Neuronal stem cell (in vitro differentiated cells): Measurements from ENCODE around the gene EIF1AX. TPM values are rescaled to one million over a fixed set of nuclear protein-coding genes. Genes with fewer than 3 reads are reported as not detected.
A peak's percentile ranks its signal among the peaks of the same experiment; 100 is the strongest.

Experiments used
- DNase-seq: peaks from one replicate; pipeline ENCODE4 v3.0.0-alpha.2; 2013; ENCODE audit warnings: low spot score
- H2AFZ ChIP-seq: one replicate; pipeline ENCODE4 v1.6.1; 2013; ENCODE audit warnings: mild to moderate bottlenecking, low read length, inconsistent platforms
- H2AK5ac ChIP-seq: 2 replicates; pipeline ENCODE4 v1.6.1; 2013; ENCODE audit warnings: low read depth, mild to moderate bottlenecking, inconsistent platforms, low read length, moderate library complexity, mixed read lengths
- H2BK120ac ChIP-seq: 2 replicates; pipeline ENCODE4 v1.6.1; 2013; ENCODE audit warnings: low read depth, mild to moderate bottlenecking, inconsistent platforms, low read length, moderate library complexity, mixed read lengths
- H2BK12ac ChIP-seq: one replicate; pipeline ENCODE4 v1.6.1; 2013; ENCODE audit warnings: low read length, inconsistent platforms
- H2BK15ac ChIP-seq: 2 replicates; pipeline ENCODE4 v1.6.1; 2013; ENCODE audit warnings: mild to moderate bottlenecking, low read length, inconsistent platforms, mixed read lengths
- H2BK5ac ChIP-seq: one replicate; pipeline ENCODE4 v1.6.1; 2013; ENCODE audit warnings: inconsistent platforms, mild to moderate bottlenecking, low read length, moderate library complexity
- H3K14ac ChIP-seq: one replicate; pipeline ENCODE4 v1.6.1; 2013; ENCODE audit warnings: low read length, inconsistent platforms
- H3K18ac ChIP-seq: 2 replicates; pipeline ENCODE4 v1.6.1; 2013; ENCODE audit warnings: low read length, inconsistent platforms
- H3K23ac ChIP-seq: 2 replicates; pipeline ENCODE4 v1.6.1; 2013; ENCODE audit warnings: low read depth, mild to moderate bottlenecking, mixed read lengths, low read length, inconsistent platforms; ENCODE audit not compliant: poor library complexity
- H3K27ac ChIP-seq: replicated peaks from 3 replicates; pipeline ENCODE4 v1.5.1; 2013; ENCODE audit warnings: low read length, inconsistent platforms
- H3K27me3 ChIP-seq, 3 experiments: 2 replicates each; pipeline ENCODE4 v1.6.1; 2013; ENCODE audit warnings: low read length in 3 of 3, mild to moderate bottlenecking in 2 of 3, inconsistent platforms in 1 of 3, low read depth in 1 of 3, mixed read lengths in 1 of 3, moderate library complexity in 1 of 3; ENCODE audit not compliant: control insufficient read depth in 3 of 3, insufficient read depth in 3 of 3
- H3K36me3 ChIP-seq, 2 donors: replicated peaks in 1 of 2; 2 replicates each; pipeline ENCODE4 v1.6.1; 2013; ENCODE audit warnings: low read length in 2 of 2; ENCODE audit not compliant: control insufficient read depth in 2 of 2, insufficient read depth in 2 of 2
- H3K4ac ChIP-seq: 2 replicates; pipeline ENCODE4 v1.6.1; 2013; ENCODE audit warnings: inconsistent platforms, mild to moderate bottlenecking, low read length, moderate library complexity
- H3K4me1 ChIP-seq, 2 donors: 1 replicate in 1 of 2; 2 replicates in 1 of 2; pipeline ENCODE4 v1.6.1; 2013; ENCODE audit warnings: low read length in 2 of 2, low read depth in 1 of 2; ENCODE audit not compliant: control insufficient read depth in 2 of 2, insufficient read depth in 1 of 2
- H3K4me2 ChIP-seq: one replicate; pipeline ENCODE4 v1.6.1; 2013; ENCODE audit warnings: mild to moderate bottlenecking, low read length, inconsistent platforms; ENCODE audit not compliant: insufficient read depth, poor library complexity, severe bottlenecking
- H3K4me3 ChIP-seq, 2 donors: 2 replicates each; pipeline ENCODE4 v1.5.1; 2013; ENCODE audit warnings: low read length in 2 of 2, mild to moderate bottlenecking in 2 of 2, inconsistent platforms in 1 of 2, moderate library complexity in 1 of 2
- H3K79me1 ChIP-seq: one replicate; pipeline ENCODE4 v1.6.1; 2013; ENCODE audit warnings: low read depth, mild to moderate bottlenecking, inconsistent platforms, low read length, moderate library complexity
- H3K9ac ChIP-seq: one replicate; pipeline ENCODE4 v1.6.1; 2013; ENCODE audit warnings: mild to moderate bottlenecking, low read depth, low read length, inconsistent platforms; ENCODE audit not compliant: poor library complexity
- H3K9me3 ChIP-seq, 2 donors: replicated peaks in 1 of 2; 2 replicates each; pipeline versions ENCODE3 to v1.6.1; 2013; ENCODE audit warnings: low read length in 2 of 2, mild to moderate bottlenecking in 2 of 2, inconsistent platforms in 1 of 2, low read depth in 1 of 2, mixed read lengths in 1 of 2, moderate library complexity in 1 of 2; ENCODE audit not compliant: control insufficient read depth in 2 of 2, insufficient read depth in 1 of 2
- H4K8ac ChIP-seq: one replicate; pipeline ENCODE4 v1.6.1; 2013; ENCODE audit warnings: low read depth, mild to moderate bottlenecking, inconsistent platforms, low read length, moderate library complexity
- H4K91ac ChIP-seq: one replicate; pipeline ENCODE4 v1.6.1; 2013; ENCODE audit warnings: low read length, low read depth, mild to moderate bottlenecking, inconsistent platforms; ENCODE audit not compliant: poor library complexity
- WGBS, 2 donors: extraction: QIAGEN DNeasy Blood & Tissue Kit; methylation state at CpG; one replicate each; pipeline ENCODE4 v1.1.7; 2013; ENCODE audit warnings: missing lambda C conversion rate in 2 of 2, mixed read lengths in 1 of 2; ENCODE audit not compliant: insufficient read length in 2 of 2, insufficient replicate concordance in 1 of 2; ENCODE audit errors: extremely low coverage in 2 of 2; 5-methylcytosine and 5-hydroxymethylcytosine counted together
- polyA plus RNA-seq, 2 experiments: library from polyadenylated mRNA; stranded (reverse); fragments of 200-250 nt; gene quantifications; one replicate each; pipeline ENCODE4 v1.2.3, GENCODE V29; 2013

The EIF1AX gene, protein sequence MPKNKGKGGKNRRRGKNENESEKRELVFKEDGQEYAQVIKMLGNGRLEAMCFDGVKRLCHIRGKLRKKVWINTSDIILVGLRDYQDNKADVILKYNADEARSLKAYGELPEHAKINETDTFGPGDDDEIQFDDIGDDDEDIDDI
- 54.5 TPM for polyA plus RNA-seq (2013, experiment 1 of 2)
- polyA plus RNA-seq (2013, experiment 2 of 2): 56.3 TPM

DNA sequence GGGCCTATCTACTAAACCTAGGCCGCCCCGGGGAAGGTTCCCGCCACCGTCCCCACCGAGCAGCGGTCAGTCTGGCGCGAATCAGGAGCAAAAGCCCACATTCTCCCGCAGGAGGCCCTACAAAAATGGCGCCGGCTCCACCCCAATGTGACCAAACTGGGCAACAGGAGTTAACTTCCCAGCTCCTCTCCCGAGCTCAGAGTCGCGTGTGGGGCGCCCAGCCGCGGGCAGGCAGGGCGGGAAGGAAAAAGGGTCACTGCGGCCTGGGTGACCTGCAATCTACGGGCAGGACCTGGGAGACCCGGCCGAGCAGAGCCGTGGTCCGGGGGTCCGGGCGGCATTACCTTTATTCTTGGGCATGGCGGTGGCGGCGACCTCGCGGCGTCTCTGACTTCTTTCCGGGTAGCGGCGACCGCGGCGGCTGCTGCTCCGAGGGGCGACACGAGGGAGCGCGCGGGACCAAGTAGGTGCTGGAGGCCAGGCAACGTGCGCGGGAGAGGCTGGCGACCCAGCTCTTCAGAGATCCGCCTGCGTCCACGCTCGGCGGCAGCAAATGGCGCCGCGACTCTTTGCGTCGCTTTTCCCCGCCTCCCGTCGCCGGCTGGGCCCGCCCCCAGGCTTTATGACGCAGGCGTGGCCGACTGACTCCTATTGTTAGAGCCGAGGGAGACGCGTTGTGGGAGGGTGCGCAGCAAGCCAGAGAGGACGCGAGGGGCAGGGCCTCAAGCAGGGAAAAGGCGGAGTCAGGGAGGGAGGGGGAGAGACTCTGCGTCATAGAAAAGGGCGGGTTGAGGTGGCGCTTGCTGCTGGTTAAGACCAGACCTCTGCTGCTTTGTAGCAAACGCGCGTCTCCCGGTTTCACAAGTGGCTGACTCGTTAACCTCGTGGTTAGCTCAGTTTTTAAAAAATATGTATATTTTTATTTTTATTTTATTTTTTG is at the start of gene EIF1AX:
EIF1AX (minus strand) TSS at position 558 of the 940 bp plus-strand sequence; CDS start at position 360, 198 bp downstream.
- no peaks in the 10 kb centered on the region for H3K4me1 ChIP-seq
- H2AFZ ChIP-seq: peak within 1 kb of the TSS; percentile 71
- H3K27me3 ChIP-seq: no peaks in the 10 kb centered on the region
- H3K23ac ChIP-seq: no peak within 1 kb of the TSS
- peak; percentile 88 for DNase-seq
- no peak within 1 kb of the TSS for H3K27ac ChIP-seq
- peaks cover 3 to 37% of the 10 kb centered on the region in 2 donors for H3K36me3 ChIP-seq
- no peak within 1 kb of the TSS for H2BK15ac ChIP-seq
- no peak within 1 kb of the TSS for H2BK120ac ChIP-seq
- no peak within 1 kb of the TSS for H2BK5ac ChIP-seq
- peak within 1 kb of the TSS; percentile 65 to 100 for H3K4me3 ChIP-seq
- peak within 1 kb of the TSS; percentile 70 for H3K9ac ChIP-seq
- H3K14ac ChIP-seq: no peak within 1 kb of the TSS
- H2BK12ac ChIP-seq: no peak within 1 kb of the TSS
- peak within 1 kb of the TSS; percentile 40 for H3K4me2 ChIP-seq
- no peak within 1 kb of the TSS for H4K8ac ChIP-seq
- H3K4ac ChIP-seq: no peak within 1 kb of the TSS
- no peaks in the 10 kb centered on the region for H3K9me3 ChIP-seq
- no peak within 1 kb of the TSS for H2AK5ac ChIP-seq
- no peaks in the 10 kb centered on the region for H3K79me1 ChIP-seq
- no CpG with 5 or more reads among the region's 82 CpGs for WGBS, 2 donors
- H4K91ac ChIP-seq: no peak within 1 kb of the TSS
- peak within 1 kb of the TSS; percentile 76 for H3K18ac ChIP-seq

DNA sequence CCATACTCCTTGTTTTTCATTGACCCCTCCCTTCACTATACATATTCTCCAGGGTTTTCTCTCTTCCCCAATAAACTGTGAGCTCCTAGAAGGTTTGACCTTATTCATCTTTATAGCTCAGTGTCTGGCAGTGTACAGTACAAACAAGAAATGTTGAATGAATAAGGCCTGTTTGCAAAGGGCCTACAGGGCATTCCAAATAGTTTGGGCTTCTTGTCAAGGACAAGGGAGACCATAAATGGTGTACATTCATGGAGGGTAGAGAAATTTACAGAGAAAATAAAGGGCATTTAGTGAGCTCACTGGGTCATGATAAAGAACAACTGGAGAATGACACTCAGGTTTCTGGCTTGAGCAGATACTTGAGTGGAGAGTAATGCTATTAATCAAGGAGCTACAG is 47.5 kb upstream of the EIF1AX start:
- Histone ChIP-seq H3K4me2 (no peak overlapping the region), H3K36me3 (peaks cover 0 to 34% of the 10 kb centered on the region in 2 donors), H2AK5ac (no peak overlapping the region), H3K23ac (no peak overlapping the region), H2BK5ac (no peak overlapping the region), H3K27ac (no peak overlapping the region), H3K4me1 (no peaks in the 10 kb centered on the region), H3K79me1 (no peaks in the 10 kb centered on the region), H3K27me3 (no peaks in the 10 kb centered on the region), H3K4ac (no peak overlapping the region), H2AFZ (no peak overlapping the region), H2BK120ac (no peak overlapping the region), H3K9me3 (no peaks in the 10 kb centered on the region), H3K14ac (no peak overlapping the region), H2BK12ac (no peak overlapping the region), H4K8ac (no peak overlapping the region), H3K4me3 (no peak overlapping the region), H3K18ac (no peak overlapping the region), H3K9ac (no peak overlapping the region), H2BK15ac (no peak overlapping the region), H4K91ac (no peak overlapping the region)
- DNase-seq: no peak

DNA sequence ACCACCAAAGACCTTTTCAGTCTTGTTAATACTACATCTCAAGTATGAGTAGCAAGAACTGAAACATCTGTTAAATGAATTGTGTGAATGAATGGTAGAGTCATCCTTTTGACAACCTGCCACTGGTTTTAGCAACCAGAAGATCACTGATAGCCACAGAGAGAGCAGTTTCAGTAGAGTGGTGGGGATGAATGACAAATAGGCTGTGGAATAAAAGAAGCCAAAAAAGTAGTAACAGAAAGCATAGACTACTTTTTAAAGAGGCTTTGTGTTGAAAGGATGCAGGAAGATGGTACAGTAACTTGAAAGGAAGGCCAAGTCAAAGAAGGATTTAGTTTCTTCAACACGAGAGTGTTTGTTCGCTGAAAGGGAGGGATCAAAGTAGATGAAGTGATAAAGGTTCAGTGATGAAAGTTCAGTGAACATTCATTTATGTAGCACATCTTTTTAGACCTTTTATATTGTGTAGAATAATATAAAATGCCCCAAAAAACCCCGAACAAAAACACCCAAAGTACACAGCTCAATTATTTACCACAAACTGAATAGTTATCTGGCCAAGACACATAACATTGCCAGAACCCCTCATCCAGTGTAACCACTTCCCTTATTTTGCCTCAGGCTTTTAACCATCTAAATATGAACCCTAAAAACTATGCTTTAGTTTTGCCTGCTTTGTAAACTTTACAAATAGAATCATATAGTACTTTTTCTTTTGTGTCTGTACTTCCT is 40.1 kb upstream of the EIF1AX start:
- H3K18ac ChIP-seq: no peak overlapping the region
- no peak overlapping the region for H3K4me3 ChIP-seq
- H3K79me1 ChIP-seq: no peaks in the 10 kb centered on the region
- H2BK12ac ChIP-seq: no peak overlapping the region
- no peak overlapping the region for H3K4me2 ChIP-seq
- H4K8ac ChIP-seq: no peak overlapping the region
- no peak overlapping the region for H2BK15ac ChIP-seq
- DNase-seq: no peak
- no peaks in the 10 kb centered on the region for H3K4me1 ChIP-seq
- no peak overlapping the region for H3K4ac ChIP-seq
- H3K9ac ChIP-seq: no peak overlapping the region
- H2BK5ac ChIP-seq: no peak overlapping the region
- H3K9me3 ChIP-seq: no peaks in the 10 kb centered on the region
- H2BK120ac ChIP-seq: no peak overlapping the region
- H2AK5ac ChIP-seq: no peak overlapping the region
- no peak overlapping the region for H3K14ac ChIP-seq
- no peak overlapping the region for H4K91ac ChIP-seq
- no CpG with 5 or more reads among the region's 3 CpGs for WGBS, 2 donors
- no peak overlapping the region for H3K23ac ChIP-seq
- peaks cover 0 to 27% of the 10 kb centered on the region in 2 donors for H3K36me3 ChIP-seq
- no peak overlapping the region for H2AFZ ChIP-seq
- H3K27ac ChIP-seq: no peak overlapping the region
- H3K27me3 ChIP-seq: no peaks in the 10 kb centered on the region

DNA sequence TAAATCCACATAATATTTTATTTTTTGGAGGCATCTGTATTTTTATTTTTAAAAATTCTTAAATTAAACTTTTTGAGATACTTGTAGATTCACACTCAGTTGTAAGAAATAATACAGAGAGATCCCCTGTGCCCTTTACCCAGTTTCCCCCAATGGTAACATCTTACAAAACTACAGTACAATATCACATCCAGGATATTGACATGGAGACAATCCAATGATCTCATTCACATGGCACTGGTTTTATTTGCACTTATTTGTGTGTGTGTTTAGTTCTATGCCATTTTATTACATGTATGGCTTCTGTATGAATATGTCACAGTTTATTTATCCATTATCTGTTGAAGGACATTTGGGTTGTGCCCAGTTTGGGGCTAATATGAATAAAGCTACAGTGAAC is 35.5 kb upstream of the EIF1AX start:
- Histone ChIP-seq H3K4ac (no peak overlapping the region), H2AK5ac (no peak overlapping the region), H4K8ac (no peak overlapping the region), H2BK5ac (no peak overlapping the region), H3K4me3 (no peak overlapping the region), H3K9ac (no peak overlapping the region), H3K9me3 (no peaks in the 10 kb centered on the region), H3K4me1 (no peaks in the 10 kb centered on the region), H3K27ac (no peak overlapping the region), H2BK120ac (no peak overlapping the region), H3K79me1 (no peaks in the 10 kb centered on the region), H3K4me2 (no peak overlapping the region), H3K23ac (no peak overlapping the region), H3K14ac (no peak overlapping the region), H3K18ac (no peak overlapping the region), H3K36me3 (peaks cover 2 to 44% of the 10 kb centered on the region in 2 donors), H2AFZ (no peak overlapping the region), H4K91ac (no peak overlapping the region), H2BK12ac (no peak overlapping the region), H3K27me3 (no peaks in the 10 kb centered on the region), H2BK15ac (no peak overlapping the region)
- DNase-seq: no peak
